ENCODE results near the gene ZNF586. TPM values are rescaled to one million over a fixed set of nuclear protein-coding genes. Genes with fewer than 3 reads are reported as not detected.
"Not testable (repeated sequence)": the region's sequence is repeated elsewhere in the genome, so short reads cannot be mapped to it uniquely, and the experiment has no call there.

Gene ZNF586
- total RNA-seq, 2 donors from 2014 or later, result 34.8 to 37.7 TPM

DNA sequence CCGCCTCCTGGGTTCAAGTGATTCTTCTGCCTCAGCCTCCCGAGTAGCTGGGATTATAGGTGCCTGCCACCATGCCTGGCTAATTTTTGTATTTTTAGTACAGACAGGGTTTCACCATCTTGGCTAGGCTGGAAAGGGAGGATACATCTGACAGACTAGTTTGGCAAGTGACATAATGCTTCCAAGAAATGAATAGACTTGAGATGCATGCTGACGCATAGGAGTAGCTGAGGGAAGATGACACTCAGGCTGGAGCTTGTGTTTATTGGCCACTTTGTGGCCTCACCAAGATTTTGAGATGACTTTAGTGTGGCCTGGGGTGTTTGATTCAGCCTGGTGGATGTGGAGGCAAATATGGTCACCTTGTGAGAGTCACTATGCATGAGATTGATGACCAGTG is 4.0 kb downstream of the ZNF586 start:
- H3K4me3 Mint-ChIP-seq, result peak overlapping the region; percentile 1
- ATAC-seq (no peak), DNase-seq (no peak)
- no peaks in the 10 kb centered on the region for H3K27me3 Mint-ChIP-seq
- peaks cover 12% of the 10 kb centered on the region for H3K36me3 Mint-ChIP-seq (ENCODE audit: low read depth)
- H3K4me1 Mint-ChIP-seq, result peaks cover 15% of the 10 kb centered on the region
- peaks cover 29% of the 10 kb centered on the region for H3K9me3 ChIP-seq (ENCODE audit: control insufficient read depth, low read length, poor library complexity, severe bottlenecking)
- no peak overlapping the region for H3K27ac Mint-ChIP-seq

DNA sequence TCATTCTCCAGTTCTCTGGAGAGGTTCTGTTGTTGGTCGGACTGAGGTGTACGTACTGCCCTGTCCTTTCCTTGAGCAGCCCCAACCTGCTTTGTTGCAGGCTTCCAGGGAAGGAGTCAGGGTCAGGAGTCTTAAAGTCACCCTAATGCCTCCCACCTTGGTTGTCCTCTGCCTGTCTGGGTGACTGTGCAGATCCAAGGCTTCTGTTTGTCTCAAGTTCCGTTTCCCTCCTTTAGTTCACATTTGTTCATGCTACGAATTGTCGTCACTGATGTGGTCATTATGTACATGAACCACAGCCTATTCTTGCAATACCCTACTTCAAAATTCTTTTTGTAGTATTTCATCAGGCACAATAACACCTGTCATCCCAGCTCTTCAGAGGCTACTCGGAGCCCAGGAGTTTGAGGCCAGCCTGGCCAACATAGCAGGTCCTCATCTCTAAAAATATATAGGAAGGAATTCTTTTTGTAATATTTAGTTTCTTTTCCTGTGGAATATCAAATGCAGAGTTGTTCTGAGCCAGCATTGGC is 7.4 kb downstream of the ZNF586 start:
- H3K4me1 Mint-ChIP-seq, result peaks cover 4% of the 10 kb centered on the region
- no peaks in the 10 kb centered on the region for H3K27me3 Mint-ChIP-seq
- ATAC-seq (no peak), DNase-seq (no peak)
- peaks cover 58% of the 10 kb centered on the region for H3K9me3 ChIP-seq (ENCODE audit: control insufficient read depth, low read length, poor library complexity, severe bottlenecking)
- H3K36me3 Mint-ChIP-seq (ENCODE audit: low read depth), result peaks cover 12% of the 10 kb centered on the region
- H3K27ac Mint-ChIP-seq, result no peak overlapping the region
- no peak overlapping the region for H3K4me3 Mint-ChIP-seq

DNA sequence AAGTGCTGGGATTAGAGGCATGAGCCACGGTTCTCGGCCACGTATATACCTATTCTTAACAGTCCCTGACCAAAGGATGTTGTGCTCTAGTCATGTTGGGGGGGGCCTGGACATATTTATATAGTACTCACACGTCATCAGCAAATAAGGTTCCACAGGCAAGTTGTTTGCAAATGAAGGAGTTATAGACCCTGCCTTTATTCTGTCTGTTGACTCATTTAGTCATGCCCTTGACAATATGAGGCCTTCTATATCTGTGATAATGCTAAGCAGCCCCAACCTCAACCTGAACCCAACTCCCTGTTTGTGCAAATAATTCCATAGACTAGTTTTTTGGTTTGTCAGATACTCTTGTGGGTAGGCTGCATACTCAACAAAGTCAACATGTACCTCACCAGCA is 8.9 kb downstream of the ZNF586 start:
- ATAC-seq (no peak), DNase-seq (no peak)
- Mint-ChIP-seq H3K27me3 (no peaks in the 10 kb centered on the region), H3K27ac (no peak overlapping the region), H3K4me1 (peaks cover 4% of the 10 kb centered on the region), H3K36me3 (ENCODE audit: low read depth) (peaks cover 10% of the 10 kb centered on the region), H3K4me3 (no peak overlapping the region)
- peaks cover 56% of the 10 kb centered on the region for H3K9me3 ChIP-seq (ENCODE audit: control insufficient read depth, low read length, poor library complexity, severe bottlenecking)

DNA sequence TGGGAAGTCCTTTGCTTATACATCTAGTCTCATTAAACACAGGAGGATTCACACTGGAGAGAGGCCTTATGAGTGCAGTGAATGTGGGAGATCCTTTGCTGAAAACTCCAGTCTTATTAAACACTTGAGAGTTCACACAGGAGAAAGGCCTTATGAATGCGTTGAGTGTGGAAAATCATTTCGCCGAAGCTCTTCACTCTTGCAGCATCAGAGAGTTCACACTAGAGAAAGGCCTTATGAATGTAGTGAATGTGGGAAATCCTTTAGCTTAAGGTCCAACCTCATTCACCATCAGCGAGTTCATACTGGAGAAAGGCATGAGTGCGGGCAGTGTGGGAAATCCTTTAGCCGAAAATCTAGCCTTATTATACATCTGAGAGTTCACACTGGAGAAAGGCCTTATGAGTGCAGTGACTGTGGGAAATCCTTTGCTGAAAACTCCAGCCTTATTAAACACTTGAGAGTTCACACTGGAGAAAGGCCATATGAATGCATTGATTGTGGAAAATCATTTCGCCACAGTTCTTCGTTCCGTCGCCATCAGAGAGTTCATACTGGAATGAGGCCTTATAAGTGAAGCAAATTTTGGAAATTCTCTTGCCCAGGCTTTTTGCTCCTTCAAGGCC is 9.9 kb downstream of the ZNF586 start:
- no peaks in the 10 kb centered on the region for H3K27me3 Mint-ChIP-seq
- H3K36me3 Mint-ChIP-seq (ENCODE audit: low read depth), result peaks cover 10% of the 10 kb centered on the region
- no peak overlapping the region for H3K4me3 Mint-ChIP-seq
- H3K9me3 ChIP-seq (ENCODE audit: control insufficient read depth, low read length, poor library complexity, severe bottlenecking), result peaks cover 51% of the 10 kb centered on the region
- no peaks in the 10 kb centered on the region for H3K4me1 Mint-ChIP-seq
- no peak overlapping the region for H3K27ac Mint-ChIP-seq
- ATAC-seq (no peak), DNase-seq (no peak)

DNA sequence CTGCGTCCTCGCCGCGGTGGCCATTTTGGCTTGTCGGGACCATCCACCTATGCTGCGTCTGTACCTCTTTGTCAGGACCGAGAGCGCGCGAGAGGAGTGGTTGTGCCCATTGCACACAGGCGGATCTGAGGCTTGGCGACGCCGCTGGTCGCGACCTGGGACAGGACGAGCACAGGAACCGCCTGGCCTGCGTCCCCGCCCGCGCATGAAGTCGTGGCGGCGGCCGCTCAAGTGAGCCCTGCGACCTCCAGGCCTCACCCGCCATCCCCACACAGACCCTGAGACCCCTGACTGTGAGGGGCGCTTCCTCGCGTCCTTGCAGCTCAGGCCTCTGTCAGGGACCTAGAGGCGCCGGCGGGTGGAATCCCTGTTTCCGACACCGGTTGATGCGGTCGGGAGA is 16.8 kb downstream of the ZNF586 start:
- Mint-ChIP-seq H3K4me3 (no peak overlapping the region), H3K36me3 (ENCODE audit: low read depth) (peaks cover 7% of the 10 kb centered on the region), H3K4me1 (no peaks in the 10 kb centered on the region), H3K27me3 (no peaks in the 10 kb centered on the region), H3K27ac (no peak overlapping the region)
- ATAC-seq, result no peak
- no peak for DNase-seq
- peaks cover 19% of the 10 kb centered on the region for H3K9me3 ChIP-seq (ENCODE audit: control insufficient read depth, low read length, poor library complexity, severe bottlenecking)

DNA sequence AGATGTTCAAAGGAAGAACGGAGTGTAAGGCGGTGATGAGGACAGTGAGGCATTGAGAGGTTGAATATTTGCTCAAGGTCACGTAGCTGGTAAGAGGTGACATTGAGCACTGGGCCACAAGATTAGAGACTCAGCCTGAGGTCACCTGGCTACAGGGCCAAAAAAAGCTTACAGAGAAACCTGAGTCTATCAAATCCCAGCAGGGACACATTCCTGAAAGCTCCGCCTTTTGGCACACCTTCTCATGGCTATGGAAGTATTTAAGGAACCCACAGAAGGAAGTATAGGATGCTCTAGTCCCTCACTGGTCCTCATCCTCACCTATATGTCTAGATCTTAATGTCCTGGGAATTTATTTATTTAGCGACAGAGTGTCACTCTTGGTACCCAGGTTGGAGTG is 17.4 kb downstream of the ZNF586 start:
- ATAC-seq (no peak), DNase-seq (no peak)
- peaks cover 14% of the 10 kb centered on the region for H3K9me3 ChIP-seq (ENCODE audit: control insufficient read depth, low read length, poor library complexity, severe bottlenecking)

DNA sequence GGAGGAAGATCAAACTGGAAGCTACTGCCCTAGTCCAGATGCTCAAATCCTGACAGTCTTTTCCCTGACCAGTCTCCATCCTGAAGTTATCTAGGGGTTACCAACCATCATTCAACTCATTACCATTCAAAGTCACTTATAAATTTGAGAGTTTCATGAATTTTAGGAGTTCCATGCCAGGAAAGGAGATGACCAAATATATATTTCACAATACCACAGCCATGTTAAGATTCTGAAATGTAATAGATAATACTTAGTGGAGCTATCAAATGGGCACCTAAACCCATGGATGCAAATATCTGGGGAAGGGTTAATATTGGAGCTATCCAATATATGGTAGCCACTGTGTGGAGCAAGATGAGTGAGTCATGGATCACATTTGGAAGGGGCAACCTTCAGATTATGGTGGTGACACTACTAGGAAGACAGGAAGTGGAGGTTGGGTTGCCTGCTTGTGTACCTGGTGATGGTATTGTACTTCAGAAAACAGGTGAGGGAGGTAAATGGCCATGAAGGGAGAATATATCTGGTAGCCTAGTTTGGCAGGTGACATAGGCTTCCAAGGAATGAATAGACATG is 18.7 kb downstream of the ZNF586 start:
- H3K36me3 Mint-ChIP-seq (ENCODE audit: low read depth), result peaks cover 7% of the 10 kb centered on the region
- H3K4me3 Mint-ChIP-seq, result no peak overlapping the region

More for the DNA sequence above, 17.4 kb downstream of the ZNF586 start:
- Mint-ChIP-seq H3K4me1 (no peaks in the 10 kb centered on the region), H3K27me3 (no peaks in the 10 kb centered on the region), H3K4me3 (no peak overlapping the region), H3K36me3 (ENCODE audit: low read depth) (peaks cover 7% of the 10 kb centered on the region), H3K27ac (no peak overlapping the region)

DNA sequence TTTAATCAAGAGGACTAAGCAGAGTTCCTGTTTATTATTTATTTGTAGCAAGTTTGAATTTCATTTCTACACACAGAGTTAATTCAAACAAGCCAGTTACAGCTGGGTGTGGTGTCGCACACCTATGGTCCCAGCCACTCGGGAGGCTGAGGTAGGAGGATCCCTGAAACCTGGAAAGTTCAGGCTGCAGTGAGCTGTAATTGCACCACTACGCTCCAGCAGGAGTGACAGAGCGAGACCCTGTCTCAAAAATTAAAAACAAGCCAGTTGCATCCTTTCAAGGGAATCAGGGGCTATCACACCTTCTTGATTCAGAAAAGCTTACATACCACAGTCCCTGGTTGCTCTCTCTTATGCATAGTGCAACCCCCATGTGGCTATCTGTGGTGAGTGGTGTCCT is 19.8 kb downstream of the ZNF586 start:
- Mint-ChIP-seq H3K27ac (no peak overlapping the region), H3K27me3 (no peaks in the 10 kb centered on the region), H3K36me3 (ENCODE audit: low read depth) (peaks cover 7% of the 10 kb centered on the region), H3K4me1 (no peaks in the 10 kb centered on the region), H3K4me3 (no peak overlapping the region)
- ATAC-seq, result no peak
- H3K9me3 ChIP-seq (ENCODE audit: control insufficient read depth, low read length, poor library complexity, severe bottlenecking), result peaks cover 10% of the 10 kb centered on the region
- DNase-seq, result no peak

More for the DNA sequence above, 18.7 kb downstream of the ZNF586 start:
- Mint-ChIP-seq H3K4me1 (no peaks in the 10 kb centered on the region), H3K27ac (no peak overlapping the region), H3K27me3 (no peaks in the 10 kb centered on the region)
- H3K9me3 ChIP-seq (ENCODE audit: control insufficient read depth, low read length, poor library complexity, severe bottlenecking), result peaks cover 10% of the 10 kb centered on the region
- DNase-seq, result no peak
- no peak for ATAC-seq

DNA sequence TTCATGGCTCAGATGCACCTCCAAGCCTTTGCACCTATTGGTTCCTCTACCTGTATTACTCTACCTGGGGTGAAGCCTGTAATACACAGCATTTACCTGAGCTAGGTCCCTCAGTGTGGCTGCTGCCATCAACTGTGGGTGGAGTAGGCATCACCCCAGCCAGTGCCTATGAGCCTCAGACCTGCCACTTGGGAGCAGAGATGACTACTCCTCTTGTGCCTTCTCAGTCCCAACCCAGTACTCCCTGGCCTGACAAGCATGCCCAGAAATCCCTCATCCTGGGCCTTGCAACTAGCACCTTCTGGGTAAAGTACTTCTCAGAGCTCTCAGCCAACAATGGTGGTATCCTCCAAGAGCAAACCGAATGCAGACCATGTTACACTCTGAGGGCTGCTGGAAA is 27.1 kb downstream of the ZNF586 start:
- not testable (repeated sequence) for DNase-seq; H3K4me3 Mint-ChIP-seq; H3K9me3 ChIP-seq (ENCODE audit: control insufficient read depth, low read length, poor library complexity, severe bottlenecking); ATAC-seq; H3K27me3 Mint-ChIP-seq; H3K4me1 Mint-ChIP-seq; H3K36me3 Mint-ChIP-seq (ENCODE audit: low read depth); H3K27ac Mint-ChIP-seq

DNA sequence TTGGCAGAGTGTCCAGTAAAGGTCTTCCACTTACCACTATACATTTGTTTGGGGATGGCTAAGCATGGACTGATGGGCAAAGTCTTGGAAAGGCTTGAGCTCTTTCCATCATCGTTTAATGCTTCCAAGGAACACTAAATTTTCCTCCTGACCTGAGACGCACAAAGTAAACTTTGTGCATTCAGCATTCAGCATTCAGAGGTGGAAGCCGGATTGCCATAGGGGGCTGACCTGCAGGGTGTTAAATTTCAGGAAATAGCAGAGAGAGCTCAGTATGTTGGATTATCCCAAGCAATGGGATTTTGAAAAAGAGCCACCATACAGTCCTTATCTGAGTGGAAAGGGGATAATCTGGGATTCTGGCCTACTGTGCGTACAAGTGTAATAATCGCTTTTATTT is 31.2 kb downstream of the ZNF586 start:
- H3K27ac Mint-ChIP-seq, result no peak overlapping the region
- ATAC-seq, result no peak

DNA sequence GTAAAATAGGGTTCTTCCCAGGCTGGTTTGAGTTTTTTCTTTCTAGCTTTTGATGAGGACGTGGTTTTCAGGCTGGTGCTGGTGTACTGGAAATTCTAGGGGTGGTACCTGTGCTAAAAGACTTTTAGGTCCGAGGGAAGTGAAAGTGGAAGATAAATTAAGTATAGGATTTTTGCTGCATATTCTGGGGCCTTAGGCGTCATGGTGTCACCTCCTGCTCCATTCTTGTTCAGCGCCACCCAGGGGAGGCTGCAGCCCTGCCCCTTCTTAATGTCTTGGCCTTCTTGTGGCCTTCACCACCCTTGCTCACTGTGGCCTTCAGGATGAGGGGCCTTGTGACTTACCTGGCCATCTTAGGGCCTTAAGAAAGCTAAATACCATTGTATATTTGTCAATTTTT is 32.8 kb downstream of the ZNF586 start:
- H3K36me3 Mint-ChIP-seq (ENCODE audit: low read depth), result no peaks in the 10 kb centered on the region

More for the DNA sequence above, 31.2 kb downstream of the ZNF586 start:
- H3K9me3 ChIP-seq (ENCODE audit: control insufficient read depth, low read length, poor library complexity, severe bottlenecking), result no peaks in the 10 kb centered on the region
- Mint-ChIP-seq H3K27me3 (no peaks in the 10 kb centered on the region), H3K4me3 (no peak overlapping the region), H3K4me1 (peaks cover 12% of the 10 kb centered on the region), H3K36me3 (ENCODE audit: low read depth) (peaks cover 1% of the 10 kb centered on the region)
- DNase-seq, result no peak

DNA sequence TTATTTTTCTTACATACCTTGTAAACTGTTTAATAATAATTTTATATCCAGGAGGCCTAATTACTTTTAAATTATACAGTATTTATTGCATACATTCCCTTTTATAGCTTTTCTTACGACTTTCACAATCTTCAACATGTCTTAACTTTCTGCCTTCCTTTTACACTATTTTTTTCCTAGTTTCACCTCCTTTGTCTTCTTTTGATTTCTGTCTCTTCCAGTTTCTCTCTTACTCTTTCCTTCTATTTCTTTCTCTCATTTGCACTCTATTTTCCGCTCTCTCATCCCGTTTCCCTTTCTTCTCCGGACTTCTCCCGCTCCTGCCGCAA is 33.8 kb downstream of the ZNF586 start:
- DNase-seq, result no peak
- Mint-ChIP-seq H3K27ac (peak overlapping the region; percentile 59), H3K36me3 (ENCODE audit: low read depth) (no peaks in the 10 kb centered on the region), H3K4me1 (peaks cover 13% of the 10 kb centered on the region), H3K4me3 (peak overlapping the region; percentile 10), H3K27me3 (no peaks in the 10 kb centered on the region)
- no peaks in the 10 kb centered on the region for H3K9me3 ChIP-seq (ENCODE audit: control insufficient read depth, low read length, poor library complexity, severe bottlenecking)
- no peak for ATAC-seq

More for the DNA sequence above, 32.8 kb downstream of the ZNF586 start:
- H3K9me3 ChIP-seq (ENCODE audit: control insufficient read depth, low read length, poor library complexity, severe bottlenecking), result no peaks in the 10 kb centered on the region
- ATAC-seq, result no peak
- no peak overlapping the region for H3K4me3 Mint-ChIP-seq
- no peak overlapping the region for H3K27ac Mint-ChIP-seq
- no peaks in the 10 kb centered on the region for H3K27me3 Mint-ChIP-seq
- peaks cover 13% of the 10 kb centered on the region for H3K4me1 Mint-ChIP-seq
- DNase-seq, result no peak

DNA sequence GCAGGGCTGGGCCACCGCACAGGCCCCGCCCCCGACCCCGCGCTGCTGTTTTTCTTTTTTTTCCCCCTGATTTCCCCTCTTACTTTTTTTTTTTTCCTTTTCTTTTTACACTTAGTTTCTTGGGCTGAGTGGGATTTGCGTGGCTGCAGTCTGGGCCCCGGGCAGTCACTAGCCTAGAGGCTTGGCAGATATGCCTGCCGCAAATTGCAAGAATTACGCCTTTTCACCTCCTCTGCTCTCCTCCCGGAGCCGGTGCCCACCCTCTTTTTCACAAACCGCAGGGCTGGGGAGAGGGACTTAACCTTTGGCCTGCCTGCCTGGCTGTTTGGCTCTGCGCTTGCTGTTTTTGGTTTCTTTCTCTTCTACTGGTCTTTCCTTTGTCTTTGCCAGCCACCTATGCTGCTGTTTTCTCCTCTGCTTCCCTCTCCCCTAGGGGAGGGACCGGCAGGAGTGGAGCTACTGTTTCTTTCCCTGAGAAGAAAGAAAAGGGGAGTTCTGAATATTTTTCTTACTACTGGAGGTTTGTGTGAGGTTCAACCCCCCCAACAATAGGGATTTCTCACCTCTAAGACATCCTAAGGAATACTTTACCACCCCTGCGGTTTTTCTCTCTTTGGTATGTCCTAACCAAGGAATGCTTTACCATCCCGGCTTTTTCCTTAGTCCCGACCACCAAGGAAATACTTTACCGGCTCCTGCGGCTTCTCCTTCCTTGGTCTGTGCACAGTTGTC is 34.3 kb downstream of the ZNF586 start:
- no peaks in the 10 kb centered on the region for H3K9me3 ChIP-seq (ENCODE audit: control insufficient read depth, low read length, poor library complexity, severe bottlenecking)
- DNase-seq, result no peak
- Mint-ChIP-seq H3K27me3 (no peaks in the 10 kb centered on the region), H3K36me3 (ENCODE audit: low read depth) (no peaks in the 10 kb centered on the region), H3K4me1 (peaks cover 13% of the 10 kb centered on the region), H3K4me3 (peak overlapping the region; percentile 10), H3K27ac (peak overlapping the region; percentile 59)
- ATAC-seq, result no peak
